OCI-LY3 (cell line): ENCODE measurements around the gene NWD2.

Source experiments
- CTCF ChIP-seq: fragments of 200-600, 300-600 bp; sonication (generic); IDR thresholded peaks from 2 replicates; pipeline ENCODE4 v1.5.1; 2014; ENCODE audit warnings: antibody characterized with exemption, low read length, low read depth
- EZH2phosphoT487 ChIP-seq: fragments of 200-600 bp; shearing (Covaris generic); IDR thresholded peaks from 2 replicates; pipeline ENCODE4 v1.6.1; 2018; ENCODE audit warnings: antibody characterized with exemption, mixed run types, low read depth

GRCh38 chr4:37324546-37324945 is 80.0 kb downstream of the NWD2 start:
- no peak for TF ChIP-seq CTCF
- no peak for TF ChIP-seq EZH2phosphoT487
